Smooth muscle cell (in vitro differentiated cells): ENCODE measurements around the gene BCAS1. TPM values are rescaled to one million over a fixed set of nuclear protein-coding genes. Genes with fewer than 3 reads are reported as not detected.

Source experiments
- DNase-seq: peaks from one replicate; lab custom pipeline; 2025; ENCODE audit not compliant: unreplicated experiment; lab: John Stamatoyannopoulos, UW
- H2AFZ ChIP-seq: fragments of 200-600 bp; sonication (generic); 2 replicates; pipeline ENCODE4 v1.6.0; 2016; ENCODE audit warnings: antibody characterized with exemption, low read depth, mild to moderate bottlenecking
- H3F3A ChIP-seq: fragments of 200-600 bp; sonication (generic); 2 replicates; pipeline ENCODE4 v1.6.0; 2017; ENCODE audit warnings: antibody characterized with exemption, low read depth
- H3K27ac ChIP-seq: fragments of 200-600 bp; sonication (generic); 2 replicates; pipeline ENCODE4 v1.5.1; 2016; ENCODE audit warnings: low read depth, mild to moderate bottlenecking
- H3K27me3 ChIP-seq: fragments of 200-600 bp; sonication (generic); 2 replicates; pipeline ENCODE4 v1.6.1; 2016; ENCODE audit warnings: low read depth, mild to moderate bottlenecking
- H3K36me3 ChIP-seq: fragments of 200-600 bp; sonication (generic); 2 replicates; pipeline ENCODE4 v1.5.1; 2016; ENCODE audit warnings: low read depth
- H3K4me1 ChIP-seq: fragments of 200-600 bp; sonication (generic); 2 replicates; pipeline ENCODE4 v1.5.1; 2016; ENCODE audit warnings: low read depth
- H3K4me2 ChIP-seq: fragments of 200-600 bp; sonication (generic); 2 replicates; pipeline ENCODE4 v1.6.0; 2016; ENCODE audit warnings: mild to moderate bottlenecking
- H3K4me3 ChIP-seq: fragments of 200-600 bp; sonication (generic); 2 replicates; pipeline ENCODE4 v1.5.1; 2016; ENCODE audit warnings: mild to moderate bottlenecking
- H3K79me2 ChIP-seq: fragments of 200-600 bp; sonication (generic); 2 replicates; pipeline ENCODE4 v1.6.0; 2016; ENCODE audit warnings: low read depth, mild to moderate bottlenecking
- H3K9ac ChIP-seq: fragments of 200-600 bp; sonication (generic); 2 replicates; pipeline ENCODE4 v1.6.0; 2016; ENCODE audit warnings: low read depth
- H3K9me3 ChIP-seq: fragments of 200-600 bp; sonication (generic); replicated peaks from 2 replicates; pipeline ENCODE4 v1.5.1; 2016; ENCODE audit warnings: low read depth
- H4K20me1 ChIP-seq: fragments of 200-600 bp; sonication (generic); 2 replicates; pipeline ENCODE4 v1.6.0; 2016; ENCODE audit warnings: low read depth
- WGBS: methylation state at CpG from one replicate; pipeline ENCODE4 v1.1.7; 2016; ENCODE audit warnings: low lambda C conversion rate; 5-methylcytosine and 5-hydroxymethylcytosine counted together
- polyA plus RNA-seq: library from polyadenylated mRNA; unstranded; fragments of >200 nt; fragmentation: Nextera tagmentation; extraction: Ambion mirVana; gene quantifications from 2 replicates; pipeline ENCODE4 v1.2.1, GENCODE V29; 2016
- total RNA-seq: library from RNA; depleted of rRNA; stranded (reverse); fragments of >200 nt; gene quantifications from 2 replicates; pipeline ENCODE4 v1.2.3, GENCODE V29; 2014
- TF ChIP-seq, protein P1 (sequence below): fragments of 200-600 bp; sonication (generic); IDR thresholded peaks from 2 replicates; pipeline ENCODE4 v1.5.1; 2017; ENCODE audit warnings: borderline replicate concordance, mild to moderate bottlenecking, antibody characterized with exemption; ENCODE audit not compliant: insufficient read depth, poor library complexity, severe bottlenecking

BCAS1 gene
- total and polyA plus RNA-seq, 2 experiments from 2014 or later = 0.09 to 0.15 TPM

DNA sequence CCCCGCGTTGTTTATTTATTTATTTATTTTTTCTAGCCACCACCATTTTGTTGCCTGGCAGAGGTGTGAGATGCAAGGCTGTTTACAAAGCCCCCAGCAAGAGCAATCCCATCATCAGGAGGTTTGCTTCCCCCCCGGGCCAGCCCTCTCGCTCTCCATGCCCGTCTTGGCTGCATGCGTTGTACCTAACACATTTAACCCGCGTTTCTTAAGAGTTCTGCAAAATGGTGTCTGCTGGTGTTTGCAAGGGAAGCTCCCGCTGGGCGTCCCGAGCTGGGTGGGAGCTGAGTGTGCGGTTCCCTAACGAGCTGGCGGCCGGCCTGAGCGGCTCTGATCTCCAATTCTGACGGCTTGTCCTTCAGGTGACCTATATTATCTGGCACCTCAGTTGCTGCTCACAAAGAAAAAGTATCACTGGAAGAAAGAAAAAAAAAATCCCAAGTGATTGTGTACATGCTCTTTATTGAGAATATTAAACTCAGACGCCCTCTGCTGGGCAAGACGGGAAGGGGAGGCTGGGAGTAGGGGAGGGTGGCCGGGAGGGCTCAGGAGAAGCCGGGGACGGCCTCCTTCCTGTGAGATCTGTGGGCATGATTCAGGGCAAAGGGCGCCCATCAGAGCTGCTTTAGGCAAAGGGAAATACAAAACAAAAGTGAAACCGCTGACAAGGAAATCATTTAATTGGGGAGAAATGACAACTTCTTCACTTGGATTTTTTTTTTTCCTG lies 154.8 kb downstream of the BCAS1 start:
- no peaks in the 10 kb centered on the region for H3K27me3 ChIP-seq
- peak overlapping the region; percentile 87 for H3K9ac ChIP-seq
- peak overlapping the region; percentile 57 for H3K4me3 ChIP-seq
- no peaks in the 10 kb centered on the region for H4K20me1 ChIP-seq
- 2% methylated on average over 24 of the region's 24 CpGs for WGBS
- TF ChIP-seq, protein P1, sequence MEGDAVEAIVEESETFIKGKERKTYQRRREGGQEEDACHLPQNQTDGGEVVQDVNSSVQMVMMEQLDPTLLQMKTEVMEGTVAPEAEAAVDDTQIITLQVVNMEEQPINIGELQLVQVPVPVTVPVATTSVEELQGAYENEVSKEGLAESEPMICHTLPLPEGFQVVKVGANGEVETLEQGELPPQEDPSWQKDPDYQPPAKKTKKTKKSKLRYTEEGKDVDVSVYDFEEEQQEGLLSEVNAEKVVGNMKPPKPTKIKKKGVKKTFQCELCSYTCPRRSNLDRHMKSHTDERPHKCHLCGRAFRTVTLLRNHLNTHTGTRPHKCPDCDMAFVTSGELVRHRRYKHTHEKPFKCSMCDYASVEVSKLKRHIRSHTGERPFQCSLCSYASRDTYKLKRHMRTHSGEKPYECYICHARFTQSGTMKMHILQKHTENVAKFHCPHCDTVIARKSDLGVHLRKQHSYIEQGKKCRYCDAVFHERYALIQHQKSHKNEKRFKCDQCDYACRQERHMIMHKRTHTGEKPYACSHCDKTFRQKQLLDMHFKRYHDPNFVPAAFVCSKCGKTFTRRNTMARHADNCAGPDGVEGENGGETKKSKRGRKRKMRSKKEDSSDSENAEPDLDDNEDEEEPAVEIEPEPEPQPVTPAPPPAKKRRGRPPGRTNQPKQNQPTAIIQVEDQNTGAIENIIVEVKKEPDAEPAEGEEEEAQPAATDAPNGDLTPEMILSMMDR = peak; percentile 93
- no peaks in the 10 kb centered on the region for H3K79me2 ChIP-seq
- peak; percentile 91 for DNase-seq
- H2AFZ ChIP-seq = peak overlapping the region; percentile 95
- peak overlapping the region; percentile 87 for H3K4me2 ChIP-seq
- peak overlapping the region; percentile 96 for H3K27ac ChIP-seq
- no peaks in the 10 kb centered on the region for H3K9me3 ChIP-seq
- peaks cover 43% of the 10 kb centered on the region for H3K4me1 ChIP-seq
- H3K36me3 ChIP-seq = no peaks in the 10 kb centered on the region
- H3F3A ChIP-seq = peaks cover 20% of the 10 kb centered on the region

DNA sequence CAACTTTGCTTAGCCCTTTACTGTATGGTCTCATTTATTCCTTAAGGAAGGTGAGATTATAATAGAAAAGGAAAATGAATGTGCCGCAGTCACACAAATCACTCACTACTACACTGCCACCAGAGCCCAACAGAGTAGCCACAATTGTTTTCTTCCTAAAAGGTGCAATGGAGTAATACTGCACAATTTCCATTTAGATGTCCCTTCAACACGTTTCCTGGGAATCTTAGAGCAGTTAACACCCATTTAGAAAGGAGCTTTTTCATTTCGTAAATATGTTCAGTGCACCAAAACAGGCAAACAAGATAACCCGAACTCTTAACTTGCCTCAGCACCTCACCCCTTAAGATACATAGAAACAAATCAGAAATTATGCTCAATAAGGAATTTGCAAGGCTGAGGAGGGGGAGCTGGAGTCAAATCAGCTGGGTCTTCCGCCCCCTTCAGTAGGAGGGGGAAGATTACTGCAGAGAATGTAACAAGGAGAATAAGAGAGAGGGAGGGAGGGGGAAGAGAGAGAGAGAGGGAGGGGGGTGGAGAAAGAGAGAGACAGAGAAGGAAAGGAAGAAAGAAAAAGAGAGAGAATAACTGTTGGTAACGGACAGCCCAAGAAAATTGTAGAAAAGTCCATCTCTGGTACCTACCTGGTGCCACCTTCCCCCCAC lies 155.5 kb downstream of the BCAS1 start:
- peak overlapping the region; percentile 87 for H3K4me2 ChIP-seq
- 42% methylated on average over 5 of the region's 6 CpGs for WGBS

DNA sequence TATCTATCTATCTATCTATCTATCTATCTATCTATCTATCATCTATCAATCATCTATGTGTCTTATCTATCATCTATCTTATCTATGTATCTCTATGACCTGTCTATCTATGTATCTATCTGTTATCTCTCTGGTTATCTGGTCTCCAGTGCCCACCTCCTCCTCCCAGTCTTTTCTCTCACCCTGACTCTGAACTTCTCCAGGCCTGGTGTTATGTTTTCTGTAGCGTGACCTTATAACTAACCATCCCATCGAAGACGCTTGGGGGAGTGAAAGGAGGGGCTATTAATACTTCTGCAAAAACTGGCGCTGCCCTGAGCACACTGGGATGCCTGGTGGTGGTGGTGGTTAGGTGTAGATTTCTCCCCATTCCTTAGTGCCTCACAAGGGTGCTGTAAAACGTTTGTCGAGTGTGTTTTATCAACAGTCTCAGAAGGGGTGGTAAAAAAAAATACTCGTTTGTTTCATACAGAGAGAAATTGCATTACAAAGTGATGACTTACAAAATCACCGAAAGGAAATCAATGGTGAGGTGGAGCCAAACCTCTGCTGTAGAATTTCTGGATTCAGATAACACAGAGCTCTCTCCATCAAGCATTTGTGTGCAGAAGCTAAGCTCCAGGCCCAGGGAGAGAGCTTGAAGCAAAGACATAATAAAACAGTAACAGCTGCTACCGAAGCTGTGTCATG lies 156.2 kb downstream of the BCAS1 start:
- TF ChIP-seq, protein P1 = no peak
- Histone ChIP-seq H3K36me3 (no peaks in the 10 kb centered on the region), H3K27me3 (no peaks in the 10 kb centered on the region), H3K9ac (peak overlapping the region; percentile 87), H3K4me1 (peaks cover 43% of the 10 kb centered on the region), H3K9me3 (no peaks in the 10 kb centered on the region), H3K4me3 (no peak overlapping the region), H3K79me2 (no peaks in the 10 kb centered on the region), H3K4me2 (peak overlapping the region; percentile 87), H4K20me1 (no peaks in the 10 kb centered on the region), H3K27ac (peak overlapping the region; percentile 96), H2AFZ (peak overlapping the region; percentile 95), H3F3A (peaks cover 20% of the 10 kb centered on the region)
- no peak for DNase-seq
- WGBS = 33% methylated on average over 9 of the region's 9 CpGs

More for the DNA sequence above, 155.5 kb downstream of the BCAS1 start:
- TF ChIP-seq, protein P1 = no peak
- Histone ChIP-seq H3K4me3 (peak overlapping the region; percentile 57), H3K9ac (peak overlapping the region; percentile 87), H4K20me1 (no peaks in the 10 kb centered on the region), H3K9me3 (no peaks in the 10 kb centered on the region), H3K4me1 (peaks cover 43% of the 10 kb centered on the region), H3K27ac (peak overlapping the region; percentile 96), H3K27me3 (no peaks in the 10 kb centered on the region), H3K36me3 (no peaks in the 10 kb centered on the region), H3K79me2 (no peaks in the 10 kb centered on the region), H2AFZ (peak overlapping the region; percentile 95), H3F3A (peaks cover 20% of the 10 kb centered on the region)
- no peak for DNase-seq
